SK-N-SH treated with all-trans-retinoic acid at 6 μM for 48 hours (cell line): ENCODE measurements around the gene DCC.

Experiments
- ATAC-seq: fragments of 200-7000 bp; cut with Tn5 transposase; 3 replicates; pipeline ENCODE4 v1.9.1; 2020; ENCODE audit warnings: mild to moderate bottlenecking, moderate library complexity
- ARNTL ChIP-seq: fragments of 450-650 bp; formaldehyde crosslinking; IDR thresholded peaks from 2 replicates; pipeline ENCODE4 v1.5.0; 2020; ENCODE audit warnings: low read depth, mild to moderate bottlenecking, moderate library complexity, borderline replicate concordance
- BACH2 ChIP-seq: fragments of 250-450 bp; sonication (Bioruptor Pico); IDR thresholded peaks from 2 replicates; pipeline ENCODE4 v1.9.0; 2021; ENCODE audit warnings: mild to moderate bottlenecking, borderline replicate concordance
- CSDC2 ChIP-seq: fragments of 250-450 bp; sonication (Bioruptor Pico); IDR thresholded peaks from 2 replicates; pipeline ENCODE4 v1.5.0; 2020; ENCODE audit warnings: mild to moderate bottlenecking, moderate library complexity
- ESRRG ChIP-seq: fragments of 250-450 bp; sonication (Bioruptor Pico); IDR thresholded peaks from 2 replicates; pipeline ENCODE4 v1.6.1; 2021; ENCODE audit warnings: mild to moderate bottlenecking
- GLIS3 ChIP-seq: fragments of 250-450 bp; sonication (Bioruptor Pico); IDR thresholded peaks from 2 replicates; pipeline ENCODE4 v1.5.0; 2020; ENCODE audit warnings: mild to moderate bottlenecking, moderate library complexity
- ISL1 ChIP-seq: fragments of 250-450 bp; sonication (Bioruptor Pico); IDR thresholded peaks from 2 replicates; pipeline ENCODE4 v2.1.2; 2022; ENCODE audit warnings: mild to moderate bottlenecking, moderate library complexity
- PPARA ChIP-seq: fragments of 250-450 bp; sonication (Bioruptor Pico); IDR thresholded peaks from 2 replicates; pipeline ENCODE4 v1.5.0; 2020; ENCODE audit warnings: mild to moderate bottlenecking, borderline replicate concordance
- RARB ChIP-seq: fragments of 250-450 bp; sonication (Bioruptor Pico); IDR thresholded peaks from 2 replicates; pipeline ENCODE4 v1.8.0; 2021; ENCODE audit warnings: mild to moderate bottlenecking, moderate library complexity
- SNAI2 ChIP-seq: fragments of 250-450 bp; sonication (Bioruptor Pico); IDR thresholded peaks from 2 replicates; pipeline ENCODE4 v1.5.0; 2020; ENCODE audit warnings: mild to moderate bottlenecking, moderate library complexity
- TCF4 ChIP-seq: fragments of 250-450 bp; sonication (Bioruptor Pico); IDR thresholded peaks from 2 replicates; pipeline ENCODE4 v1.8.0; 2021; ENCODE audit warnings: mild to moderate bottlenecking, moderate library complexity, borderline replicate concordance
- TOX ChIP-seq: fragments of 250-450 bp; sonication (Bioruptor Pico); IDR thresholded peaks from 2 replicates; pipeline ENCODE4 v1.8.0; 2021; ENCODE audit warnings: mild to moderate bottlenecking, moderate library complexity, borderline replicate concordance
- ZC3H10 ChIP-seq: fragments of 250-450 bp; sonication (Bioruptor Pico); IDR thresholded peaks from 2 replicates; pipeline ENCODE4 v1.5.1; 2021; ENCODE audit warnings: mild to moderate bottlenecking, moderate library complexity
- ZFP3 ChIP-seq: fragments of 250-450 bp; sonication (Bioruptor Pico); IDR thresholded peaks from 2 replicates; pipeline ENCODE4 v1.5.0; 2020; ENCODE audit warnings: mild to moderate bottlenecking, moderate library complexity
- ZNF70 ChIP-seq: fragments of 450-650 bp; formaldehyde crosslinking; IDR thresholded peaks from 2 replicates; pipeline ENCODE4 v1.5.0; 2020; ENCODE audit warnings: mild to moderate bottlenecking, moderate library complexity
- ZNF8 ChIP-seq: fragments of 450-650 bp; formaldehyde crosslinking; IDR thresholded peaks from 2 replicates; pipeline ENCODE4 v1.5.0; 2020; ENCODE audit warnings: mild to moderate bottlenecking, moderate library complexity
- TF ChIP-seq, protein P1 (sequence below): fragments of 250-450 bp; sonication (Bioruptor Pico); IDR thresholded peaks from 2 replicates; pipeline ENCODE4 v1.5.0; 2020; ENCODE audit warnings: mild to moderate bottlenecking, moderate library complexity
- TF ChIP-seq, protein P2 (sequence below): fragments of 250-450 bp; sonication (Bioruptor Pico); IDR thresholded peaks from 2 replicates; pipeline ENCODE4 v1.8.0; 2020; ENCODE audit warnings: mild to moderate bottlenecking, moderate library complexity, borderline replicate concordance
- TF ChIP-seq, protein P3 (sequence below): fragments of 250-450 bp; sonication (Bioruptor Pico); IDR thresholded peaks from 2 replicates; pipeline ENCODE4 v1.5.1; 2020; ENCODE audit warnings: low read depth, mild to moderate bottlenecking, moderate library complexity
- TF ChIP-seq, protein P4 (sequence below): fragments of 250-450 bp; sonication (Bioruptor Pico); IDR thresholded peaks from 2 replicates; pipeline ENCODE4 v1.5.1; 2021; ENCODE audit warnings: mild to moderate bottlenecking, moderate library complexity

Gene DCC

DNA sequence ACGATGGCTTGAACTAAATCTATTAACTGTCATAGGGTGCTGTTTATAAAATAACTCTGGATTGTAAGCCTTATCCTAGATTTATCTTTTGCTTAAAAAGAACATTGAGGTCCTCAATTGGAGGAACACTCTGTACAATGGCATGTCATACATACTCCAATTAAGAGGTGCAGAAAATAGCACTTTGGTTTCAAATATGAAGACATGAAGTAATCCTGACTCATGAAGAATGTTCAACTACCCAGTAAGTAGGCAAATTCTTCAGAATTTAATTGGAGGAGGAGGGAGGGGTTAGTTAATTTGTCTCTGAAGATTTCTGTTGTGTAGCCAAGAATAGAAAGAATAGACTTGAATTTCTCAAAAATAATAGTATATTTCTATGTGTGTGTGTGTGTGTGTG, 36.1 kb downstream of the DCC start:
- no peak for TF ChIP-seq ZNF70 (CRISPR knock-in tag)
- no peak for TF ChIP-seq GLIS3 (CRISPR knock-in tag)
- TF ChIP-seq PPARA = no peak
- no peak for TF ChIP-seq SNAI2 (CRISPR knock-in tag)
- no peak for TF ChIP-seq BACH2 (CRISPR knock-in tag)
- TF ChIP-seq, protein P1, sequence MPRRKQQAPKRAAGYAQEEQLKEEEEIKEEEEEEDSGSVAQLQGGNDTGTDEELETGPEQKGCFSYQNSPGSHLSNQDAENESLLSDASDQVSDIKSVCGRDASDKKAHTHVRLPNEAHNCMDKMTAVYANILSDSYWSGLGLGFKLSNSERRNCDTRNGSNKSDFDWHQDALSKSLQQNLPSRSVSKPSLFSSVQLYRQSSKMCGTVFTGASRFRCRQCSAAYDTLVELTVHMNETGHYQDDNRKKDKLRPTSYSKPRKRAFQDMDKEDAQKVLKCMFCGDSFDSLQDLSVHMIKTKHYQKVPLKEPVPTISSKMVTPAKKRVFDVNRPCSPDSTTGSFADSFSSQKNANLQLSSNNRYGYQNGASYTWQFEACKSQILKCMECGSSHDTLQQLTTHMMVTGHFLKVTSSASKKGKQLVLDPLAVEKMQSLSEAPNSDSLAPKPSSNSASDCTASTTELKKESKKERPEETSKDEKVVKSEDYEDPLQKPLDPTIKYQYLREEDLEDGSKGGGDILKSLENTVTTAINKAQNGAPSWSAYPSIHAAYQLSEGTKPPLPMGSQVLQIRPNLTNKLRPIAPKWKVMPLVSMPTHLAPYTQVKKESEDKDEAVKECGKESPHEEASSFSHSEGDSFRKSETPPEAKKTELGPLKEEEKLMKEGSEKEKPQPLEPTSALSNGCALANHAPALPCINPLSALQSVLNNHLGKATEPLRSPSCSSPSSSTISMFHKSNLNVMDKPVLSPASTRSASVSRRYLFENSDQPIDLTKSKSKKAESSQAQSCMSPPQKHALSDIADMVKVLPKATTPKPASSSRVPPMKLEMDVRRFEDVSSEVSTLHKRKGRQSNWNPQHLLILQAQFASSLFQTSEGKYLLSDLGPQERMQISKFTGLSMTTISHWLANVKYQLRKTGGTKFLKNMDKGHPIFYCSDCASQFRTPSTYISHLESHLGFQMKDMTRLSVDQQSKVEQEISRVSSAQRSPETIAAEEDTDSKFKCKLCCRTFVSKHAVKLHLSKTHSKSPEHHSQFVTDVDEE (CRISPR knock-in tag) = no peak
- TF ChIP-seq ESRRG (CRISPR knock-in tag) = no peak
- no peak for TF ChIP-seq ZFP3 (CRISPR knock-in tag)
- TF ChIP-seq, all 23 proteins: peak for 0
- no peak for ATAC-seq

DNA sequence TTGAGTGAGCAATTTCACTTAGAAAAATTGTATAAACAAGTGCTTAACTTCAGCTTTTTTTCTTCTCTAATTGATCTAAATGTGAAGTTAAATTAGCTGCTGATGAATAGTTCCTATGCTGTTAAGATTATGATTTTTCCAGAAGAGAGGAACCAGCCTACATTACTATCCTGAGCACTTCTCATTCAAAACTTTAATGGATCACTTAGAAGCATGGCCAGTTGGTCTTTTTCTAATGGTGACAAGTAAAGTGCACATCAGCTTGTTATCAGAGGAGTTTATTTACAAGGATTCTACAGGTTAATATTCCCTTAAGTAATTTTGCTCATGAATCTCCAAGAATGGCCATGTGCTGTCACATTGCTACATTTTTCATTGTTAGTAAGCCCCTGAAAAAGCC, 37.1 kb downstream of the DCC start:
- no peak for ATAC-seq
- TF ChIP-seq BACH2 (CRISPR knock-in tag) (no peak), SNAI2 (CRISPR knock-in tag) (no peak), PPARA (no peak), RARB (no peak), CSDC2 (no peak), ESRRG (CRISPR knock-in tag) (no peak), ARNTL (CRISPR knock-in tag) (no peak), TCF4 (no peak), ISL1 (CRISPR knock-in tag) (no peak), ZFP3 (CRISPR knock-in tag) (no peak), TOX (CRISPR knock-in tag) (no peak), ZNF70 (CRISPR knock-in tag) (no peak)
- TF ChIP-seq, protein P1 (CRISPR knock-in tag) = no peak
- TF ChIP-seq, protein P2, sequence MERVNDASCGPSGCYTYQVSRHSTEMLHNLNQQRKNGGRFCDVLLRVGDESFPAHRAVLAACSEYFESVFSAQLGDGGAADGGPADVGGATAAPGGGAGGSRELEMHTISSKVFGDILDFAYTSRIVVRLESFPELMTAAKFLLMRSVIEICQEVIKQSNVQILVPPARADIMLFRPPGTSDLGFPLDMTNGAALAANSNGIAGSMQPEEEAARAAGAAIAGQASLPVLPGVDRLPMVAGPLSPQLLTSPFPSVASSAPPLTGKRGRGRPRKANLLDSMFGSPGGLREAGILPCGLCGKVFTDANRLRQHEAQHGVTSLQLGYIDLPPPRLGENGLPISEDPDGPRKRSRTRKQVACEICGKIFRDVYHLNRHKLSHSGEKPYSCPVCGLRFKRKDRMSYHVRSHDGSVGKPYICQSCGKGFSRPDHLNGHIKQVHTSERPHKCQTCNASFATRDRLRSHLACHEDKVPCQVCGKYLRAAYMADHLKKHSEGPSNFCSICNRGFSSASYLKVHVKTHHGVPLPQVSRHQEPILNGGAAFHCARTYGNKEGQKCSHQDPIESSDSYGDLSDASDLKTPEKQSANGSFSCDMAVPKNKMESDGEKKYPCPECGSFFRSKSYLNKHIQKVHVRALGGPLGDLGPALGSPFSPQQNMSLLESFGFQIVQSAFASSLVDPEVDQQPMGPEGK = no peak
- TF ChIP-seq, protein P3, sequence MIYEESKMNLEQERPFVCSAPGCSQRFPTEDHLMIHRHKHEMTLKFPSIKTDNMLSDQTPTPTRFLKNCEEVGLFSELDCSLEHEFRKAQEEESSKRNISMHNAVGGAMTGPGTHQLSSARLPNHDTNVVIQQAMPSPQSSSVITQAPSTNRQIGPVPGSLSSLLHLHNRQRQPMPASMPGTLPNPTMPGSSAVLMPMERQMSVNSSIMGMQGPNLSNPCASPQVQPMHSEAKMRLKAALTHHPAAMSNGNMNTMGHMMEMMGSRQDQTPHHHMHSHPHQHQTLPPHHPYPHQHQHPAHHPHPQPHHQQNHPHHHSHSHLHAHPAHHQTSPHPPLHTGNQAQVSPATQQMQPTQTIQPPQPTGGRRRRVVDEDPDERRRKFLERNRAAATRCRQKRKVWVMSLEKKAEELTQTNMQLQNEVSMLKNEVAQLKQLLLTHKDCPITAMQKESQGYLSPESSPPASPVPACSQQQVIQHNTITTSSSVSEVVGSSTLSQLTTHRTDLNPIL (CRISPR knock-in tag) = no peak
- TF ChIP-seq, protein P4, sequence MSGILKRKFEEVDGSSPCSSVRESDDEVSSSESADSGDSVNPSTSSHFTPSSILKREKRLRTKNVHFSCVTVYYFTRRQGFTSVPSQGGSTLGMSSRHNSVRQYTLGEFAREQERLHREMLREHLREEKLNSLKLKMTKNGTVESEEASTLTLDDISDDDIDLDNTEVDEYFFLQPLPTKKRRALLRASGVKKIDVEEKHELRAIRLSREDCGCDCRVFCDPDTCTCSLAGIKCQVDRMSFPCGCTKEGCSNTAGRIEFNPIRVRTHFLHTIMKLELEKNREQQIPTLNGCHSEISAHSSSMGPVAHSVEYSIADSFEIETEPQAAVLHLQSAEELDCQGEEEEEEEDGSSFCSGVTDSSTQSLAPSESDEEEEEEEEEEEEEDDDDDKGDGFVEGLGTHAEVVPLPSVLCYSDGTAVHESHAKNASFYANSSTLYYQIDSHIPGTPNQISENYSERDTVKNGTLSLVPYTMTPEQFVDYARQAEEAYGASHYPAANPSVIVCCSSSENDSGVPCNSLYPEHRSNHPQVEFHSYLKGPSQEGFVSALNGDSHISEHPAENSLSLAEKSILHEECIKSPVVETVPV = no peak

DNA sequence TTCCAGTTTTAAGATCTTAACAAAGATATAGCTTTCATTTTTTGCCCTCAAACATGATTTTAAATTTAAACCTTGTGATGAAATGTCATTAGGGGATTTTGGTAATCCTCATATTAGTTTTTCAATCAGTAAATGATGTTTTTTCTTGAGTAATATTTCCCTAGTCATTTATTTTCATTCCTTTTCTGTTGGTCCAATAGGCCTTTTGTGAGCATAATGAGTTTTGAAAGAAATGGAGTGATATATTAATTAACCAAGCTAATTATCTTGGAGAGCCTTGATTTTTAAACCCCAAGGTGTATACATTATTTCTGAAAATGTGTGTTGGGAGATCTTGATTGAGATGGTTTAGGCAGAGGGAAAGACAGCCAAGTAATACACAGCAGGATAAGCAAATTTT, 46.3 kb downstream of the DCC start:
- ATAC-seq = no peak
- TF ChIP-seq ESRRG (CRISPR knock-in tag) = no peak
- TF ChIP-seq ZNF70 (CRISPR knock-in tag) = no peak
- TF ChIP-seq, protein P1 (CRISPR knock-in tag) = no peak
- TF ChIP-seq SNAI2 (CRISPR knock-in tag) = no peak
- no peak for TF ChIP-seq TOX (CRISPR knock-in tag)
- no peak for TF ChIP-seq CSDC2
- TF ChIP-seq RARB = no peak
- TF ChIP-seq, protein P4 = no peak
- no peak for TF ChIP-seq ZNF8
- TF ChIP-seq, protein P2 = no peak
- no peak for TF ChIP-seq BACH2 (CRISPR knock-in tag)
- no peak for TF ChIP-seq ZC3H10
